Measurements from ENCODE around the gene SLC2A8.
A peak's percentile ranks its signal among the peaks of the same experiment; 100 is the strongest.

SLC2A8 gene

DNA sequence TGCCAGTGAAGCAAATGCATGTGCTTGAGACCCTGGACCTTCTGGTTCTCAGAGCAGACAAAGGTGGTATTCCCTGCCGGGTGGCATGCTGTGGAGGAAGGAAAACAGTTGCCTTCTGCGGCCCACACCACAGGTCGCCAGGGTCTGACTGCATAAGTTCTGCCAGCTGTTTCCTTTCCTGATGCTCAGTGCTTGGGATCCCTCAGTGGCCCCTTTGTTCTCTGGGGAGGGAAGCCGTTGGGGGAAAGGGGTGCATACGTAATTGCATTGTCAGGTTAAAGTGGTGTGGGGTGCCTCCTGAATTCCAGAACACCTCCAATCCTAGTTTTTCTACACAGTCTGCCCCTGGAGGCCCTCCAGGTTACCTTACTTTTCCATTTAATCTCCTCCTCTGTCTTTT is 43.1 kb upstream of the SLC2A8 start:
- no peak for DNase-seq (ENCODE audit: extremely low spot score)
- ChIA-PET CTCF (no interaction called here), POLR2A (no interaction called here)
- TF ChIP-seq SP1 (IDR thresholded peaks at IDR 0.05), result no peak
- no peak for TF ChIP-seq BHLHE40 (IDR thresholded peaks at IDR 0.05; ENCODE audit: borderline replicate concordance)
- TF ChIP-seq CTBP1 (IDR thresholded peaks at IDR 0.05; ENCODE audit: borderline replicate concordance), result no peak
- TF ChIP-seq PKNOX1 (IDR thresholded peaks at IDR 0.05), result no peak
- TF ChIP-seq HDGF (IDR thresholded peaks at IDR 0.05; ENCODE audit: borderline replicate concordance), result no peak
- TF ChIP-seq FOXA1 (IDR thresholded peaks at IDR 0.05), result no peak
- no peak for TF ChIP-seq FOXK2 (IDR thresholded peaks at IDR 0.05)
- no peak for TF ChIP-seq TARDBP (IDR thresholded peaks at IDR 0.05)

GRCh38 chr9:127356906-127357305 is 40.1 kb upstream of the SLC2A8 start:
- no peak for DNase-seq (ENCODE audit: extremely low spot score)
- CTCF ChIA-PET, result no interaction called here
- POLR2A ChIA-PET, result no interaction called here
- TF ChIP-seq FOXM1 (IDR thresholded peaks at IDR 0.05; ENCODE audit: borderline replicate concordance), result no peak
- no peak for TF ChIP-seq NFRKB (IDR thresholded peaks at IDR 0.05)
- TF ChIP-seq ELF4 (IDR thresholded peaks at IDR 0.05), result no peak
- no peak for TF ChIP-seq LEF1 (IDR thresholded peaks at IDR 0.05; ENCODE audit: borderline replicate concordance)
- TF ChIP-seq TARDBP (IDR thresholded peaks at IDR 0.05), result no peak
- TF ChIP-seq L3MBTL2 (conservative IDR thresholded peaks at IDR 0.05), result no peak
- no peak for TF ChIP-seq SP1 (IDR thresholded peaks at IDR 0.05)
- TF ChIP-seq HDGF (IDR thresholded peaks at IDR 0.05; ENCODE audit: borderline replicate concordance), result no peak
- no peak for TF ChIP-seq ARNT (IDR thresholded peaks at IDR 0.05)
- TF ChIP-seq CTBP1 (IDR thresholded peaks at IDR 0.05; ENCODE audit: borderline replicate concordance), result no peak
- TF ChIP-seq SUZ12 (IDR thresholded peaks at IDR 0.05), result no peak
- TF ChIP-seq FOXK2 (IDR thresholded peaks at IDR 0.05), result no peak
- TF ChIP-seq FOXA1 (IDR thresholded peaks at IDR 0.05), result no peak
- TF ChIP-seq ZNF384 (IDR thresholded peaks at IDR 0.05), result no peak
- TF ChIP-seq PKNOX1 (IDR thresholded peaks at IDR 0.05), result no peak
- no peak for TF ChIP-seq BHLHE40 (IDR thresholded peaks at IDR 0.05; ENCODE audit: borderline replicate concordance)

GRCh38 chr9:127358023-127358535 is 38.9 kb upstream of the SLC2A8 start:
- no peak for TF ChIP-seq CTBP1 (IDR thresholded peaks at IDR 0.05; ENCODE audit: borderline replicate concordance)
- no peak for DNase-seq (ENCODE audit: extremely low spot score)
- POLR2A ChIA-PET, result no interaction called here
- CTCF ChIA-PET, result no interaction called here

GRCh38 chr9:127358770-127359169 is 38.2 kb upstream of the SLC2A8 start:
- TF ChIP-seq HDGF (IDR thresholded peaks at IDR 0.05; ENCODE audit: borderline replicate concordance) (no peak), NFRKB (IDR thresholded peaks at IDR 0.05) (no peak), LEF1 (IDR thresholded peaks at IDR 0.05; ENCODE audit: borderline replicate concordance) (no peak), L3MBTL2 (conservative IDR thresholded peaks at IDR 0.05) (no peak)
- ChIA-PET POLR2A (no interaction called here), CTCF (no interaction called here)
- DNase-seq (ENCODE audit: extremely low spot score), result no peak

GRCh38 chr9:127360250-127360649 is 36.7 kb upstream of the SLC2A8 start:
- CTCF ChIA-PET, result interaction anchor here (0.6 to 1.5 kb wide), 5 partner anchors 10 to 521 kb away, joined by 3 to 5 read pairs (median 4); partner anchors contain the start of gene SLC2A8

GRCh38 chr9:127360829-127361228 is 36.1 kb upstream of the SLC2A8 start:
- DNase-seq (ENCODE audit: extremely low spot score), result peak; percentile 63
- no peak for TF ChIP-seq NFRKB (IDR thresholded peaks at IDR 0.05)
- TF ChIP-seq PKNOX1 (IDR thresholded peaks at IDR 0.05), result no peak
- TF ChIP-seq ZNF384 (IDR thresholded peaks at IDR 0.05), result no peak
- no peak for TF ChIP-seq BHLHE40 (IDR thresholded peaks at IDR 0.05; ENCODE audit: borderline replicate concordance)
- TF ChIP-seq CTBP1 (IDR thresholded peaks at IDR 0.05; ENCODE audit: borderline replicate concordance), result no peak
- no peak for TF ChIP-seq SP1 (IDR thresholded peaks at IDR 0.05)
- TF ChIP-seq FOXA1 (IDR thresholded peaks at IDR 0.05), result no peak
- TF ChIP-seq SUZ12 (IDR thresholded peaks at IDR 0.05), result no peak
- no peak for TF ChIP-seq FOXK2 (IDR thresholded peaks at IDR 0.05)
- TF ChIP-seq LEF1 (IDR thresholded peaks at IDR 0.05; ENCODE audit: borderline replicate concordance), result no peak
- TF ChIP-seq ELF4 (IDR thresholded peaks at IDR 0.05), result no peak
- TF ChIP-seq L3MBTL2 (conservative IDR thresholded peaks at IDR 0.05), result no peak
- no peak for TF ChIP-seq FOXM1 (IDR thresholded peaks at IDR 0.05; ENCODE audit: borderline replicate concordance)
- no peak for TF ChIP-seq HDGF (IDR thresholded peaks at IDR 0.05; ENCODE audit: borderline replicate concordance)
- TF ChIP-seq TARDBP (IDR thresholded peaks at IDR 0.05), result no peak
- TF ChIP-seq ARNT (IDR thresholded peaks at IDR 0.05), result no peak
- CTCF ChIA-PET, result interaction anchor here (0.6 to 1.5 kb wide), 6 partner anchors 9 to 520 kb away, joined by 3 to 5 read pairs (median 4); no protein-coding TSS in a partner anchor
- POLR2A ChIA-PET, result interaction anchor here (0.8 to 1.1 kb wide), 4 partner anchors 9 to 63 kb away, joined by 3 to 4 read pairs (median 4); partner anchors contain the start of genes SLC2A8 and ZNF79

More at GRCh38 chr9:127360250-127360649, 36.7 kb upstream of the SLC2A8 start:
- no peak for DNase-seq (ENCODE audit: extremely low spot score)
- POLR2A ChIA-PET, result interaction anchor here (1.1 kb wide), 3 partner anchors 29 to 64 kb away, joined by 3 to 4 read pairs (median 4); partner anchors contain the start of genes SLC2A8 and ZNF79
- TF ChIP-seq FOXK2 (IDR thresholded peaks at IDR 0.05), result no peak
- no peak for TF ChIP-seq HDGF (IDR thresholded peaks at IDR 0.05; ENCODE audit: borderline replicate concordance)
- TF ChIP-seq SP1 (IDR thresholded peaks at IDR 0.05), result no peak
- no peak for TF ChIP-seq FOXM1 (IDR thresholded peaks at IDR 0.05; ENCODE audit: borderline replicate concordance)
- TF ChIP-seq CTBP1 (IDR thresholded peaks at IDR 0.05; ENCODE audit: borderline replicate concordance), result no peak
- TF ChIP-seq BHLHE40 (IDR thresholded peaks at IDR 0.05; ENCODE audit: borderline replicate concordance), result no peak
- TF ChIP-seq L3MBTL2 (conservative IDR thresholded peaks at IDR 0.05), result no peak
- no peak for TF ChIP-seq LEF1 (IDR thresholded peaks at IDR 0.05; ENCODE audit: borderline replicate concordance)
- no peak for TF ChIP-seq ZNF384 (IDR thresholded peaks at IDR 0.05)
- no peak for TF ChIP-seq TARDBP (IDR thresholded peaks at IDR 0.05)
- TF ChIP-seq FOXA1 (IDR thresholded peaks at IDR 0.05), result no peak
- no peak for TF ChIP-seq NFRKB (IDR thresholded peaks at IDR 0.05)
- no peak for TF ChIP-seq SUZ12 (IDR thresholded peaks at IDR 0.05)
- TF ChIP-seq ARNT (IDR thresholded peaks at IDR 0.05), result no peak
- no peak for TF ChIP-seq ELF4 (IDR thresholded peaks at IDR 0.05)
- TF ChIP-seq PKNOX1 (IDR thresholded peaks at IDR 0.05), result no peak
